GM23338 (cell line): Measurements from ENCODE around the gene RCBTB1. TPM values are rescaled to one million over a fixed set of nuclear protein-coding genes. Genes with fewer than 3 reads are reported as not detected.

ENCODE experiments used
- ATAC-seq: fragments of 200-7000 bp; cut with Tn5 transposase; 3 replicates; pipeline ENCODE4 v1.9.1; 2020
- DNase-seq: peaks from one replicate; pipeline ENCODE4 v3.0.0-alpha.2; 2015; ENCODE audit warnings: low spot score
- H2AFZ ChIP-seq: fragments of 200-600 bp; sonication (generic); 2 replicates; pipeline ENCODE4 v1.8.0; 2016; ENCODE audit warnings: antibody characterized with exemption, mild to moderate bottlenecking, moderate library complexity
- H3F3A ChIP-seq: fragments of 200-600 bp; sonication (generic); replicated peaks from 2 replicates; pipeline ENCODE4 v1.8.0; 2017; ENCODE audit warnings: antibody characterized with exemption, mixed run types, low read depth
- H3K27ac ChIP-seq: fragments of 200-600 bp; sonication (generic); 2 replicates; pipeline ENCODE4 v1.6.1; 2016; ENCODE audit warnings: low read depth
- H3K27me3 ChIP-seq: fragments of 200-600 bp; sonication (generic); 2 replicates; pipeline ENCODE4 v1.8.0; 2016; ENCODE audit warnings: mild to moderate bottlenecking, mixed run types, moderate library complexity; ENCODE audit not compliant: insufficient read depth
- H3K36me3 ChIP-seq: fragments of 200-600 bp; sonication (generic); 2 replicates; pipeline ENCODE4 v1.8.0; 2016; ENCODE audit warnings: mild to moderate bottlenecking; ENCODE audit not compliant: insufficient read depth
- H3K4me1 ChIP-seq: fragments of 200-600 bp; sonication (generic); 2 replicates; pipeline ENCODE4 v1.8.0; 2016; ENCODE audit warnings: mild to moderate bottlenecking, moderate library complexity; ENCODE audit not compliant: insufficient read depth
- H3K4me2 ChIP-seq: fragments of 200-600 bp; sonication (generic); 2 replicates; pipeline ENCODE4 v1.7.1; 2017; ENCODE audit warnings: mixed run types
- H3K4me3 ChIP-seq: fragments of 200-600 bp; sonication (generic); 2 replicates; pipeline ENCODE4 v1.6.1; 2016; ENCODE audit warnings: mixed run types
- H3K79me2 ChIP-seq: fragments of 200-600 bp; sonication (generic); replicated peaks from 2 replicates; pipeline ENCODE4 v1.8.0; 2017; ENCODE audit warnings: mild to moderate bottlenecking; ENCODE audit not compliant: insufficient read depth
- H3K9me2 ChIP-seq: fragments of 200-600 bp; sonication (generic); 2 replicates; pipeline ENCODE4 v1.8.0; 2017; ENCODE audit not compliant: insufficient read depth
- H4K20me1 ChIP-seq: fragments of 200-600 bp; sonication (generic); replicated peaks from 2 replicates; pipeline ENCODE4 v1.8.0; 2017; ENCODE audit warnings: mild to moderate bottlenecking; ENCODE audit not compliant: insufficient read depth
- H3K27ac Mint-ChIP-seq: 2 replicates; pipeline ENCODE4 v1.8.0; 2020; ENCODE audit warnings: inconsistent platforms, mild to moderate bottlenecking, moderate library complexity, mixed read lengths
- H3K27me3 Mint-ChIP-seq: 3 replicates; pipeline ENCODE4 v1.8.0; 2022; ENCODE audit warnings: low read depth, mild to moderate bottlenecking, moderate library complexity, mixed read lengths, inconsistent platforms; ENCODE audit not compliant: insufficient read depth, poor library complexity
- H3K36me3 Mint-ChIP-seq: 3 replicates; pipeline ENCODE4 v1.8.0; 2021; ENCODE audit warnings: low read depth, mild to moderate bottlenecking, inconsistent platforms, moderate library complexity, mixed read lengths
- H3K4me1 Mint-ChIP-seq: 3 replicates; pipeline ENCODE4 v1.8.0; 2020; ENCODE audit warnings: mild to moderate bottlenecking, inconsistent platforms, mixed read lengths
- H3K4me3 Mint-ChIP-seq: 3 replicates; pipeline ENCODE4 v1.8.0; 2021; ENCODE audit warnings: moderate library complexity, mild to moderate bottlenecking, inconsistent platforms, mixed read lengths
- H3K9me3 Mint-ChIP-seq: 3 replicates; pipeline ENCODE4 v1.8.0; 2020; ENCODE audit warnings: moderate library complexity, mild to moderate bottlenecking, inconsistent platforms, mixed read lengths
- EZH2 ChIP-seq: fragments of 200-600 bp; sonication (generic); IDR thresholded peaks from one replicate; pipeline ENCODE4 v1.8.0; 2017; ENCODE audit warnings: antibody characterized with exemption, mild to moderate bottlenecking, low read depth; ENCODE audit not compliant: unreplicated experiment
- EZH2phosphoT487 ChIP-seq: fragments of 200-600 bp; sonication (generic); IDR thresholded peaks from one replicate; pipeline ENCODE4 v1.8.1; 2018; ENCODE audit warnings: antibody characterized with exemption; ENCODE audit not compliant: unreplicated experiment
- ZNF114 ChIP-seq: fragments of 250-450 bp; sonication (Bioruptor Pico); IDR thresholded peaks from 2 replicates; pipeline ENCODE4 v1.5.0; 2020; ENCODE audit warnings: mild to moderate bottlenecking, moderate library complexity
- ZNF462 ChIP-seq: fragments of 250-450 bp; sonication (Bioruptor Pico); IDR thresholded peaks from 2 replicates; pipeline ENCODE4 v1.5.0; 2020; ENCODE audit warnings: mild to moderate bottlenecking, moderate library complexity
- polyA plus RNA-seq: library from polyadenylated mRNA; unstranded; fragments of >200 nt; fragmentation: Nextera tagmentation; extraction: Ambion mirVana; gene quantifications from 2 replicates; pipeline ENCODE4 v1.2.1, GENCODE V29; 2016
- total RNA-seq: library from RNA; depleted of rRNA; stranded (reverse); fragments of >200 nt; shearing (Covaris generic); gene quantifications from 2 replicates; pipeline ENCODE4 v1.2.3, GENCODE V29; 2014
- TF ChIP-seq, protein P1 (sequence below): IDR thresholded peaks from one replicate; pipeline ENCODE4 v1.6.1; 2018; ENCODE audit warnings: antibody characterized with exemption; ENCODE audit not compliant: unreplicated experiment
- TF ChIP-seq, protein P2 (sequence below): IDR thresholded peaks from 2 replicates; pipeline ENCODE4 v1.6.1; 2016; ENCODE audit warnings: antibody characterized with exemption

RCBTB1 gene
- total and polyA plus RNA-seq, 2 experiments from 2014 or later: 10.8 to 33.5 TPM

DNA sequence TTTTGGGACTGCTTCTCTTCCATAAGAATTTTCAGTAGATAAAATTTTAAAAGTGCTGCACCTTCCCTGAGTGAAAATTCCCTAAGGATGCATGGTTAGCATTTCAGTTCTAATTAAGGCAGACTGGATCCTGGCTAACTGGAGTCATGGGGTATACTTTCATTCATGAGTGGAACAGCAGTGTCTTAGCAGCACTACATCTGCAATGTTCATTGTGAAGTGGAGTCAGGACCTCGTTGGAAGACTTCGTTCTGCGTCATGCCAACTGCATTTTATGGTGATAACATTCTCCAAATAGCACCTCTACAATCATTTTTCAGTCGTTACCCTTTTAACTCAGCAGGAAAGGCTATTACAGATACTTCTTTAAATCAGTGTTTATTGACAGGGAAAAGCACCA, 64.1 kb downstream of the RCBTB1 start:
- Histone ChIP-seq H3K4me2 (no peak overlapping the region), H3K4me1 (peaks cover 4% of the 10 kb centered on the region; the same call in 1 of the 2 replicates), H3K27me3 (no peaks in the 10 kb centered on the region), H3K9me2 (no peaks in the 10 kb centered on the region), H3K27ac (no peak overlapping the region), H4K20me1 (no peaks in the 10 kb centered on the region; the same call in 1 of the 2 replicates), H3K79me2 (no peaks in the 10 kb centered on the region), H2AFZ (no peak overlapping the region), H3F3A (no peaks in the 10 kb centered on the region), H3K4me3 (no peak overlapping the region), H3K36me3 (no peaks in the 10 kb centered on the region)
- Mint-ChIP-seq H3K4me1 (peaks cover 5% of the 10 kb centered on the region; the same call in 1 of the 3 replicates), H3K4me3 (no peak overlapping the region), H3K27ac (no peak overlapping the region), H3K9me3 (no peaks in the 10 kb centered on the region), H3K27me3 (peaks cover 1% of the 10 kb centered on the region), H3K36me3 (no peaks in the 10 kb centered on the region)
- ATAC-seq: no peak
- no peak for TF ChIP-seq EZH2phosphoT487
- no peak for TF ChIP-seq EZH2
- no peak for TF ChIP-seq ZNF462 (CRISPR knock-in tag)
- no peak for TF ChIP-seq ZNF114 (CRISPR knock-in tag)
- TF ChIP-seq, protein P1, sequence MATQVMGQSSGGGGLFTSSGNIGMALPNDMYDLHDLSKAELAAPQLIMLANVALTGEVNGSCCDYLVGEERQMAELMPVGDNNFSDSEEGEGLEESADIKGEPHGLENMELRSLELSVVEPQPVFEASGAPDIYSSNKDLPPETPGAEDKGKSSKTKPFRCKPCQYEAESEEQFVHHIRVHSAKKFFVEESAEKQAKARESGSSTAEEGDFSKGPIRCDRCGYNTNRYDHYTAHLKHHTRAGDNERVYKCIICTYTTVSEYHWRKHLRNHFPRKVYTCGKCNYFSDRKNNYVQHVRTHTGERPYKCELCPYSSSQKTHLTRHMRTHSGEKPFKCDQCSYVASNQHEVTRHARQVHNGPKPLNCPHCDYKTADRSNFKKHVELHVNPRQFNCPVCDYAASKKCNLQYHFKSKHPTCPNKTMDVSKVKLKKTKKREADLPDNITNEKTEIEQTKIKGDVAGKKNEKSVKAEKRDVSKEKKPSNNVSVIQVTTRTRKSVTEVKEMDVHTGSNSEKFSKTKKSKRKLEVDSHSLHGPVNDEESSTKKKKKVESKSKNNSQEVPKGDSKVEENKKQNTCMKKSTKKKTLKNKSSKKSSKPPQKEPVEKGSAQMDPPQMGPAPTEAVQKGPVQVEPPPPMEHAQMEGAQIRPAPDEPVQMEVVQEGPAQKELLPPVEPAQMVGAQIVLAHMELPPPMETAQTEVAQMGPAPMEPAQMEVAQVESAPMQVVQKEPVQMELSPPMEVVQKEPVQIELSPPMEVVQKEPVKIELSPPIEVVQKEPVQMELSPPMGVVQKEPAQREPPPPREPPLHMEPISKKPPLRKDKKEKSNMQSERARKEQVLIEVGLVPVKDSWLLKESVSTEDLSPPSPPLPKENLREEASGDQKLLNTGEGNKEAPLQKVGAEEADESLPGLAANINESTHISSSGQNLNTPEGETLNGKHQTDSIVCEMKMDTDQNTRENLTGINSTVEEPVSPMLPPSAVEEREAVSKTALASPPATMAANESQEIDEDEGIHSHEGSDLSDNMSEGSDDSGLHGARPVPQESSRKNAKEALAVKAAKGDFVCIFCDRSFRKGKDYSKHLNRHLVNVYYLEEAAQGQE: no peak
- TF ChIP-seq, protein P2, sequence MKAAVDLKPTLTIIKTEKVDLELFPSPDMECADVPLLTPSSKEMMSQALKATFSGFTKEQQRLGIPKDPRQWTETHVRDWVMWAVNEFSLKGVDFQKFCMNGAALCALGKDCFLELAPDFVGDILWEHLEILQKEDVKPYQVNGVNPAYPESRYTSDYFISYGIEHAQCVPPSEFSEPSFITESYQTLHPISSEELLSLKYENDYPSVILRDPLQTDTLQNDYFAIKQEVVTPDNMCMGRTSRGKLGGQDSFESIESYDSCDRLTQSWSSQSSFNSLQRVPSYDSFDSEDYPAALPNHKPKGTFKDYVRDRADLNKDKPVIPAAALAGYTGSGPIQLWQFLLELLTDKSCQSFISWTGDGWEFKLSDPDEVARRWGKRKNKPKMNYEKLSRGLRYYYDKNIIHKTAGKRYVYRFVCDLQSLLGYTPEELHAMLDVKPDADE: no peak
- DNase-seq: no peak
